ENCODE measurements around the gene ZNF107. TPM values are rescaled to one million over a fixed set of nuclear protein-coding genes. Genes with fewer than 3 reads are reported as not detected.

ZNF107 gene
- total and polyA plus RNA-seq, 2 of the 8 experiments (the other 6 are each of a cell fraction or from before 2014, with no cell fraction given): 3.4 to 31.0 TPM

DNA sequence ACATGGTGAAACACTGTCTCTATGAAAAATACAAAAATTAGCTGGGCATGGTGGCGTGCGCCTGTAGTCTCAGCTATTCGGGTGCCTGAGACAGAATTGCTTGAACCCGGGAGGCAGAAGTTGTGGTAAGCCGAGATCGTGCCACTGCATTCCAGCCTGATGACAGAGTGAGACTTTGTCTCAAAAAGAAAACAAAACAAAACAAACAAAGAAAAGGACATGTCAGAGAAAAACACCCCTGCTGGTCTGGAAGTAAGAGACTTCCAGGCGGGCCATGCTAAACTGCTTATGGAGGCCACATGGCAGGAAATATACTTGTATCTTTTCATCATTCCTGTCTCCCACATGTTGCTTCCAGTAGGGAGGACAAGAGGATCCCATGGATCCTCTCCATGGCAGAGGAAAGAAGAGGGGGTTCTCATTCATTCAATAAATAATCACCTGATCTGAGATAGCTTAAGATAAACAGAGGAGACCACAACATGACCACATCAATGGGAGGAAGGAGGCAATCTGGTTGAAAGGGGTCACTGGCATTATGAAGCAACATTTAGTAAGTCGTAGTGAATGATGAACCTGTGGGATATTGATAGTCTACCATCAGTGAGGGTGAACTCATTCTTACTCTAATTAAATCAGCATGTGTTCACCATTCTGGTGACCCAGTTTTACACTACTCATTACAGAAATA lies 67.8 kb downstream of the ZNF107 start:
- Histone ChIP-seq H3K14ac (ENCODE audit: insufficient read length) (no peak overlapping the region), H3K9me3 (ENCODE audit: insufficient read depth in 2 of 2, low read depth in 1 of 2, low read length in 1 of 2) (peaks cover 42 to 64% of the 10 kb centered on the region in 2 experiments), H3K18ac (ENCODE audit: extremely low read depth, low read length) (no peak overlapping the region), H3K79me1 (ENCODE audit: low read depth, low read length) (no peaks in the 10 kb centered on the region), H2BK5ac (ENCODE audit: low read depth, low read length) (no peak overlapping the region), H2BK20ac (ENCODE audit: low read length) (no peak overlapping the region), H2BK120ac (replicated peaks; ENCODE audit: low read depth, low read length) (no peak overlapping the region), H3K27ac (ENCODE audit: low read depth, low read length) (no peak overlapping the region), H4K8ac (ENCODE audit: extremely low read depth, insufficient read depth, low read length) (no peak overlapping the region), H2AFZ (ENCODE audit: low read length) (no peak overlapping the region), H3K4ac (replicated peaks; ENCODE audit: insufficient read length, low read depth, low read length) (no peak overlapping the region), H3K4me3 (ENCODE audit: extremely low read depth in 1 of 4, insufficient read depth in 2 of 4, low read depth in 3 of 4, low read length in 4 of 4) (no peak overlapping the region), H3K4me1 (replicated peaks in 1 of 4; ENCODE audit: control insufficient read depth in 3 of 4, insufficient read depth in 4 of 4, low read length in 3 of 4) (no peaks in the 10 kb centered on the region), H3K36me3 (ENCODE audit: control insufficient read depth in 2 of 4, insufficient read depth in 4 of 4, low read length in 3 of 4) (no peaks in the 10 kb centered on the region), H3K4me2 (ENCODE audit: insufficient read depth in 1 of 2, low read depth in 2 of 2, low read length in 2 of 2) (no peak overlapping the region), H3K23ac (ENCODE audit: insufficient read length) (no peak overlapping the region), H4K91ac (replicated peaks; ENCODE audit: insufficient read length, low read length) (no peak overlapping the region), H2BK15ac (ENCODE audit: low read length) (no peak overlapping the region), H3K9ac (replicated peaks in 1 of 4; ENCODE audit: extremely low read depth in 1 of 4, low read depth in 3 of 4, low read length in 3 of 4) (no peak overlapping the region), H4K20me1 (replicated peaks in 1 of 2; ENCODE audit: control insufficient read depth in 1 of 2, insufficient read depth in 2 of 2, low read length in 2 of 2) (no peaks in the 10 kb centered on the region), H3K79me2 (ENCODE audit: control insufficient read depth in 1 of 2, insufficient read depth in 2 of 2, low read length in 2 of 2) (no peaks in the 10 kb centered on the region), H3K23me2 (ENCODE audit: low read depth, low read length) (no peaks in the 10 kb centered on the region), H4K5ac (ENCODE audit: insufficient read length, low read depth, low read length) (no peak overlapping the region), H3K56ac (replicated peaks; ENCODE audit: insufficient read length, low read depth, low read length) (no peak overlapping the region), H3K27me3 (replicated peaks in 1 of 4; ENCODE audit: control insufficient read depth in 3 of 4, extremely low read depth in 1 of 4, insufficient read depth in 3 of 4, low read length in 3 of 4) (peaks cover 0 to 1% (median 0%) of the 10 kb centered on the region in 4 experiments; a peak in 1 of 7 replicates), H2AK5ac (ENCODE audit: low read depth, low read length) (no peak overlapping the region), H2BK12ac (ENCODE audit: low read depth, low read length) (no peak overlapping the region)
- ChIA-PET POLR2A (ENCODE audit: partially characterized antibody) (no interaction called here), CTCF (ENCODE audit: partially characterized antibody) (no interaction called here)
- FAIRE-seq: no peak
- TF ChIP-seq RNF2 (IDR thresholded peaks at IDR 0.05; ENCODE audit: borderline replicate concordance, low read depth, low read length, missing control alignments, poor library complexity, severe bottlenecking) (no peak), ASH2L (IDR thresholded peaks at IDR 0.05; ENCODE audit: low read length) (no peak), EGR1 (IDR thresholded peaks at IDR 0.05; ENCODE audit: borderline replicate concordance, low read depth, low read length) (no peak), NRF1 (IDR thresholded peaks at IDR 0.05; ENCODE audit: low read depth, low read length) (no peak), TEAD4 (IDR thresholded peaks at IDR 0.05; ENCODE audit: low read depth, low read length) (no peak)
- no peak for DNase-seq (ENCODE audit: low read depth in 1 of 2, low spot score in 2 of 2)
- WGBS, 2 experiments (ENCODE audit: extremely low coverage in 1 of 2, insufficient coverage in 1 of 2, insufficient read length in 1 of 2, insufficient replicate concordance in 2 of 2, low coverage in 1 of 2, low lambda C conversion rate in 2 of 2, missing lambda C conversion rate in 1 of 2): 86% methylated on average over 8 of the region's 8 CpGs; no CpG with 5 or more reads in 1 of the 2 experiments
